CD4-positive, alpha-beta T cell treated with Interleukin-15 for 4 hours (primary cell): ENCODE measurements around the gene GALNT9.

ENCODE experiments used
- DNase-seq: peaks from one replicate; pipeline ENCODE4 v3.0.0-alpha.2; 2020; ENCODE audit warnings: low spot score

The GALNT9 gene

GRCh38 chr12:132180648-132181546 lies 148.5 kb downstream of the GALNT9 start:
- no peak for DNase-seq

- no peak for DNase-seq
These were observed 149.7 kb downstream of the GALNT9 start for GRCh38 chr12:132179431-132180362.

DNA sequence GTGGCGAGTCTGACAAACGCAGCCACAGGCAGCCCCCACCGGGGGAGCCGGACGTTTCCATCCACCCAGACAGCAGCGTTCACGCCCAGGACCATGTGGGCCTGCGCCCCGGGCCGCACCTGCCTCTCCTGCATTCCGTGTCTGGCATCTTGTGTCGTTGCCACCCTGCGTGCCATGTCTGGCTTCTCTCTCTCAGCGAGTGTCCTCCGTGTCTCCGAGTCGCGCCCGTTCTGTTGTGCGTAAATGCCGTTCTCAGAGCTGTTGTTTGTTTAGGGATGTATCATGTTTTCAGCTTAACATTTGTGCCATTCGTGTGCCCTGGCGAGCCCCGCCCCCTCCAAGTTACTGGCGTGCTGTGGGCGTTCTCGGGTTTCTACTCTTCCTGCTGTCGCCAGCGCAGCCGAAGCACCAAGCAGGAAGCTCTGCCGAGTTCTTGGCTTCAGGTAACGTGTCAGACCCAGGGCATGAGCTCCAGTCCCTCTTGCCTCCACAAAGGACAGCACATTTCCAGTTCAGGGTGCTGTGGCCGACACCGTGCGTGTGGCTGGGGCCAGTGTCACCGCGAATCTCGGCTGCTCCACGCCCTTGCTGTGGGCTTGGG lies 150.5 kb downstream of the GALNT9 start:
- DNase-seq: no peak

DNA sequence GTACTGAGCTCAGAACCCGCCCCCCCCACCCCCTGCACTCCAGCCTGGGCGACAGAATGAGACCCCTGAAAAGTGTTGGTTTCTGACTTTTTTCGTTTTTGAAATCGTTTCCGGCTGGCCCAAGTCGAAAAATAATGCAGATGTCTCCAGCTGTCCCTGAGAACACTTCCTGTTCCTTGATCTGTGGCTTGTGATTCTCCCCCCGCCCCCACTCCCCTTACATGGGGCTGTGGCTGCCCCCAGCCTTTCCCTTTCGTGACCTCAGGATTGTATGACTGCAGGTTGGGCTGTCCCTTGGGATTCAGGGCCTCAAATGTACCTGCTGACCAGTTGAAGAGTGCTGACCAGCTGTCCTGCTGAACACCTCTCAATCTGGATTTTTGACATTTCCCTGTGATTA lies 151.1 kb downstream of the GALNT9 start:
- no peak for DNase-seq

GRCh38 chr12:132176920-132177551 lies 152.4 kb downstream of the GALNT9 start:
- DNase-seq: no peak

DNA sequence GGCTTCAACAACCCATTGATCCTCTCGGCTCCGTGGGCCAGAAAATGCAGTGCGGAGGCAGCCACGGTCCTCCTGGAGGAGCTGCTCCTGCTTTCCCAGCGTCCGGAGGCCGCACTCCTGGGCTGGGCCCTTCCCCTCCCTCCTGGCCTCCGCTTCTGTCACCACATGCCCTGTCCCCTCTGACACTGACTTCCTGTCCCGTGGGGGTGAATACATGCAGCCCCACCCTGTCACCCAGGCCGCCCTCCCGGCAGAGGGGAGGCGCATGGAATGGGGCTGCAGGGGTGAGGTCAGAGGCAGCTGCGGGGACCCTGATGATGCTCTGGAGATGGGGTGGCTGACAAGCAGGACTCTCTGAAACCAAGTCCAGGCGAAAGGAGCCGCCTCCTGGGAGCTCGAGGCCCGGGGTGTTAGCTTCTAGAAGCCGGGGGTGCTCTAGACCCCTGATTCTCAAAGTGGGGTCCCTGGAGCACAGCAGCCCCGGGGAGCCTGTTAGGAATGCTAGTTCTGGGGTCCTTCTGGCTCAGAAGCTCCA lies 152.9 kb downstream of the GALNT9 start:
- no peak for DNase-seq

DNA sequence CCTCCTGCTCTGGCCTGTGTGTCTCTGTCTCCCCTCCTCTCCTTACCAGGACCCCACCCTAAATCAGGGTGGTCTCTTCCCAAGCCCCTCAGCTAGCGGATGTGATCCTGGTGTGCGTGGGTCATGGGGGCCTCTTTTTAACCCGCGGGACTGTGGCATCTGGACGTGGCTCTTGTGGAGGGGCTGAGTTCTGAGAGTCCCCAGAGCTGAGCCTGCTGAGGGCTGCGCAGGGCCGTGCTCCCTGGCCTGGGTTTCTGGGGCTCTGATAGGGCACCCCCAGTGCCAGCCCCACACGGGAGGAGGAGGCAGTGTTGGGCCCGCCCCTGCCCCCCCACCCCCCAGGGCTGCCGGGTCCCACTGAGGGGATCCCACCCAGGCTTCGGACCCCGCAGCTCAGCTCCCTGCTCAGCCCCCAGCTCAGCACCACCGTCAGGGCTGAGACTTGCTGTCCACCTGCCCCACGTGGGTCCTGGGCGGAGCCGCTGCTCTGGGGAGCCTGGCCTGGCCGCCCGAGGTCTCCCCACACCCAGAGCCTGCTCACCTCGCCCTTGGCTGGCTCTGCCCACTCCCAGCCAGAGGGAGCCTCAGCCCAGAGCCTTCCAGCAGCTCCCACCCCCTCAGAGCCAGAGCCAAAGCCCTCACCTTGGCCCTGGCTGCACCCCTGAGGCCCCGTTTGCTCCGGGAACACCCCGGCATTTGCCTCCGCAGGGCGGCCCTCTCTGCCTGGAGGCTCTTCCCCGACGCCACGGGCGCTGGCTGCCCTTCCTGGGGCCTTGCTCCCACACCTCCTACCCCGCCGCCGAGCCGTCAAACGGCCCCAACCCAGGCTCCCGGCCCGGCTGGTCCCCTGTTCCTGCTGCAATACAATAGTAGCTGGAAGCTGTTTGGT lies 153.6 kb downstream of the GALNT9 start:
- no peak for DNase-seq

- no peak for DNase-seq
These were observed 154.4 kb downstream of the GALNT9 start for GRCh38 chr12:132174839-132175490.

DNA sequence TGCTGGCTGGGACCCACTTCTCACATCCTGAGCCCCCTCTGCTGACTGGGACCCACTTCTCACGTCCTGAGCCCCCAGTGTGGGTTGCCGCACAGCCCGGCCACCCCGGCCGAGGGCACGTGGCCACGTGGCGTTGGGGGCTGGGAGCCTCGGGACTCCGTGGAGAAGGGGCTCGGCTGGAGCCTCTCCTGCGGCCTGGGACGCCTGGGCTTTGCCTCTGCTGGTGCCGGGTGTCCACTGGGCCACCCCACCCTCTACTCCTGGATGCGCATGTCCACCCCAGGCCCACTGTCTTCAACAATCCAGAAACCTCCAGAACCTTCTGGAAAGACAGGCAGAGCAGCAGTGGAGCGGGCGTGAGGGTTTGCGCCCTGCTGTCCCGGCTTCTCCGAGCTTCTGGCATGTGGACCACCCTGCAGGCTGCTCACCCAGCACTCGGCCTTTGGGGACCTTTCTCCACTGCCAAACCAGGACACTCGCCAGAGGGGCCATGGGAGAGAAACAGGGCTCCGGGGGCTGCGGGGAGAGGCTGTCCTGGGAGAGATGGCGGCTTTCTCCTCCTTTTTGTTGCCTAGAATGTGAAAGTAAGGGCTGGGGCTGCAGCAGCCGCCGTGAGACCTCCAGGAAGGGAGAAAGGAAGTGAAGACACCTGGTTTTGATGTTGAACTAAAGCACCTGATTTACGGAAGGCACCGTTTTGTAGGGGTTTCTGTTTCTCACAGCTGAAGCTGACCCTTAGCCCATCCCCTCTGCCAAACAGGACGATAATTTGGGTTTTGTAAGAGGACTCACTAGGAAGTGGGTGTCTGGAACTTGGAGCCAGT lies 155.2 kb downstream of the GALNT9 start:
- no peak for DNase-seq

GRCh38 chr12:132173135-132174014 lies 156.0 kb downstream of the GALNT9 start:
- no peak for DNase-seq

DNA sequence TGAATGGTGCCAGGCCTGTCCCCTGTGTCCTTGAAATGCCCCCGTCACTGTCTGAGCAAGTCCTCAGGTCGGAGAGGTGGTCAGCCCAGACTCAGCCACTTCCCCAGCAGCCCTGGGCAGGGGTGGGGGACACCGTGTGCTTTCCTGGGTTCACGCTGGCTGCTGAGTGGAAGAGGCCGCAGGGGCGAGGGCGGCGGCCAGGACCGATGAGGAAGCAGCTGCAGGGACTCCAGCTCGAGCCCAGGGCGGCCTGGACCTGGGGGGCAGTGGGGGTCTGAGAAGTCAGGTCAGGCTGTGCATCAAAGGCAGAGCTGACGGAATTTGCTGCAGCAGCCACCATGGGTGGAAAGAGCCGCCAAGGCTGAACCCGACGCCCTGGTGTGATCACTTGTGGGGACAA lies 156.8 kb downstream of the GALNT9 start:
- no peak for DNase-seq

DNA sequence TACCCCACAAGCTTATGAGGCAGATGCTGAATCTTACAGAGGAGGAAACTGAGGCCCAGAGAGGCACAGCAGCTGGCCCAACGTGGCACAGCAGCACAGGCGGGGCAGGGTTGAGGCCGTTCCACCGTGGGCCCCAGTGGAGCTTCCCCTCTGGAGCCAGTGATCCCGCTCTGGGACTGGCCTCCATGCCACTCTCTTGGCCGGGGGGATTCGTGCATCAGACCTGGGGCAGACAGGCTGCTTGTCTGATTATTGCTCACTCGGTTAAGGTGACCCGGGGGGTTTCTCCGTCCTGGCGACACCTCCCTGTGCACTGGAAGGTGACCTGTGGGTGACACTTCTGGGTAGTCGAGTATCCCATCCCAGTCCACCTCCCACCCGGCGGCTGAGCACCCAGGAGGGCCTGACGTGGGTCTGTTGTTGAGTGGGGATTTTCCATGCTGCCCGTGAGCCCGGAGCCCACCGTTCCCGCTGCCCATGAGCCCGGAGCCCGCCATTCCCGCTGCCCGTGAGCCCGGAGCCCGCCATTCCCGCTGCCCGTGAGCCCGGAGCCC lies 157.3 kb downstream of the GALNT9 start:
- no peak for DNase-seq

DNA sequence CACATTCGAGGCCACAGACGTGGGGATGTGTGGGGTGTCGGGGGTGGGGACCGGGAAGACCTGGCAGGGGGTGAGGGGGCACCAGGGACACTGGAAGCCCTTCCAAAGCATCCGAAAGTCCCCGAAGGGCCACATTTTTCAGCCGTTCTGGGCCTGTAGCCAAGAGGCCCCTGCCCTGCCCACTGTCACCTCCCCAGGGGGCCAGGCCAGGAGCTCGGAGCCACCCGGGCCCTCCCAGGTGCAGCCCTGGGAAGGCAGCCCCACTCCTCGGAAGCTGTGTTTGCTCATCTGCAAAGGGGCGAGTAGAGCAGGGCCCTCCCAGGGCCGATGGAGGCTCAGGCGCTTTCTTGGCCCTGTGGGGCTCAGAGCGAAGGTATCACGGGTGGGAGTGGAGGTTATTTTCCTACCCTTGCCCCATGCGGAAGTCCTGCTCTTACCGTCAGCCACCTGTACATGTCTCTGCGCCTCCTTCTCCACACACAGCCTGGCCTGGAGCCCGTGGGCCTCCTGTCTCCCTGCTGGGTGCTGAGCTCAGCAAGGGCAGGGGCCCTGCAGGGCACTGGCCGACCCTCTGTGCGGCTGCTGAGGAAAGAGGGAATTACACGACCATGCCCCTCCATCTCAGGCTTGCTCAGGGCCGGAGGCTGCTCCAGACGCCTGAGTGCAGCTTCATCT lies 158.0 kb downstream of the GALNT9 start:
- no peak for DNase-seq

DNA sequence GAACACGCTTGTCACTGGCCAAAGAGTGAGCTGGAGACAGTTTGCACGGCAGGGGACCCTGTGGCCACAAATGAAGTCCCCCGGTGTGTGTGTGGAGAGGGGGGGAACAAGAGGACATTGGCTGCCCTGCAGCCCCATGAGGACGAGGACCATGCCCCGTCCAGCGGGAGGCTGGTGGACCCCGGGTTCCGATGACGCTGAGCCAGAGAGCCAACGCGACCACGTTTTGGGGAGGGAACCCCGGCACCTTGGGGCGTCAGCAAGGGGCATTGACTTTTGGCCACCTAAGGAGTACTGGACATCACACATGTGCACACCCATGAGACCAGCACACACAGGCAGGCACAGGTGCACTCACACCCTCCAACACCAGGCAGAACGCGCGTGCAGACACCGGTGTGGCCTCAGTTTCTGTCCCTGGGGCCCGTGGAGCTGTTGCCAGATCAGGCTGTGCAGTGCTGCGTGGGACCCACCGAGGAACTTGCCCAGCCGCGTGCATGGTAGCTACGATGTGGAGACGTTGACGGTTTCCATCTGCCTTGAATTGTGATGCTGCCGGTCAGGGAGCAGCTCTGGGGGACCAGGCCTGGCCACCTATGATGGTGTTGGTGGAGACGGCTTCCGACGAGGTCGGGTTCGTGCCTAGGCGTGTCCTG lies 158.6 kb downstream of the GALNT9 start:
- DNase-seq: no peak

- no peak for DNase-seq
These were observed 159.2 kb downstream of the GALNT9 start for GRCh38 chr12:132170094-132170636.

DNA sequence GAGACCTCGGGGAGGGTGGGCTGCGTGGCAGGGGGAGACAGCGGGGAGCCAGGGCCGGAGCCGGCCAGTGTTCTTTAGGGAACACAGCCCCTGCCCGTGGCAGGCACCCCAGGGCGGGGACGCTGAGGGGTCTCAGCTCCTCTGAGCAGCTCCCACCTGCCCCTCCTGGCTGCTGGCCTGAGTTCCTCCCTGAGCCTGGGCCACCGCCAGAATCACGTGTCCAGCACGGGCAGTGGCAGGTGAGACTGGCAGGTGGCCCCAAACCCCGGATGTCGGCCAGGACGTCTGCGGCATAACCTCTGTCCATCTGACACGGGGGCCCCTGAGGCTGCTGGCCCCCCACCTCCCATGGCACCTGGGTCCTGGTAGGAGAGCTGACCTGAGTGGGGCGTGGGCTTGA lies 160.0 kb downstream of the GALNT9 start:
- DNase-seq: no peak
